ENCODE data around the gene MAJIN. TPM values are rescaled to one million over a fixed set of nuclear protein-coding genes. Genes with fewer than 3 reads are reported as not detected.

MAJIN gene
- total RNA-seq, 4 donors from 2014 or later = not detected

DNA sequence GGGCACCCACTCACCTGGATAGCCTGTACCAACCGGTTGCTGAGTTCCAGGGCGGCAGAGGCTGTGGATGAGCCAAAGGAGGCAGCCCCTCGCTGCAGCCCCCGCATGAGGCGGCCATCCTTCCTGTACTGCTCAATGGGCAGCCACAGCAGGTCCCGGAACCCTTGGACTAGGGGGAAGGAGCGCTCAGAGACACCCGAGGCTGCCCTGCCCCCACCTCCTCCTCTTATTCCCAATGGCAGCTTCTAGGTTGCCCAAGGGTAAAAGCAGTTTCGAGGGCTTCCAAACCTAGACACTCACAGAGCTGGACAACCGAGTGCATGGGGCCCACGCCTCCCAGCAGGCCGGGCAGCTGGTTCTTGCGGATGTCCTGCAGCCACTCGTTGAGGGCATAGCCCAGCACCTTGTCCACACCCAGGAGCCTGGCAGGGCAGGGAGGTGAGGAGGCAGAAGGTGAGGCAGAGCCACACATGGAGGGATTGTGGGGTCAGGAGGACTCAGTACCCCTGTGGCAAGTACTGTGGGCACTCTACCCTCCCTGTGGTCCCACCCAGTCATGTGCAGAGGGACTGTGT, 75.4 kb downstream of the MAJIN start:
- H3K27me3 ChIP-seq = no peaks in the 10 kb centered on the region
- H3K36me3 ChIP-seq = peaks cover 0 to 43% of the 10 kb centered on the region in 2 donors
- H3K4me3 ChIP-seq = no peak overlapping the region
- no peak for DNase-seq
- no peaks in the 10 kb centered on the region for H3K9me3 ChIP-seq
- intact Hi-C loops (cut with DNase I; ENCODE audit: low total_unique reads) = no loop called here
- TF ChIP-seq, protein P1, sequence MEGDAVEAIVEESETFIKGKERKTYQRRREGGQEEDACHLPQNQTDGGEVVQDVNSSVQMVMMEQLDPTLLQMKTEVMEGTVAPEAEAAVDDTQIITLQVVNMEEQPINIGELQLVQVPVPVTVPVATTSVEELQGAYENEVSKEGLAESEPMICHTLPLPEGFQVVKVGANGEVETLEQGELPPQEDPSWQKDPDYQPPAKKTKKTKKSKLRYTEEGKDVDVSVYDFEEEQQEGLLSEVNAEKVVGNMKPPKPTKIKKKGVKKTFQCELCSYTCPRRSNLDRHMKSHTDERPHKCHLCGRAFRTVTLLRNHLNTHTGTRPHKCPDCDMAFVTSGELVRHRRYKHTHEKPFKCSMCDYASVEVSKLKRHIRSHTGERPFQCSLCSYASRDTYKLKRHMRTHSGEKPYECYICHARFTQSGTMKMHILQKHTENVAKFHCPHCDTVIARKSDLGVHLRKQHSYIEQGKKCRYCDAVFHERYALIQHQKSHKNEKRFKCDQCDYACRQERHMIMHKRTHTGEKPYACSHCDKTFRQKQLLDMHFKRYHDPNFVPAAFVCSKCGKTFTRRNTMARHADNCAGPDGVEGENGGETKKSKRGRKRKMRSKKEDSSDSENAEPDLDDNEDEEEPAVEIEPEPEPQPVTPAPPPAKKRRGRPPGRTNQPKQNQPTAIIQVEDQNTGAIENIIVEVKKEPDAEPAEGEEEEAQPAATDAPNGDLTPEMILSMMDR (IDR thresholded peaks at IDR 0.05 in 4 of 5, conservative IDR thresholded peaks at IDR 0.05 in 1 of 5) = no peak
- H3K4me1 ChIP-seq = peaks cover 0 to 4% of the 10 kb centered on the region in 2 donors
- no peak for ATAC-seq
- no peak overlapping the region for H3K27ac ChIP-seq
- in situ Hi-C loops (cut with MboI; ENCODE audit: low sequenced_read_pairs in 4 of 4) = no loop called here

DNA sequence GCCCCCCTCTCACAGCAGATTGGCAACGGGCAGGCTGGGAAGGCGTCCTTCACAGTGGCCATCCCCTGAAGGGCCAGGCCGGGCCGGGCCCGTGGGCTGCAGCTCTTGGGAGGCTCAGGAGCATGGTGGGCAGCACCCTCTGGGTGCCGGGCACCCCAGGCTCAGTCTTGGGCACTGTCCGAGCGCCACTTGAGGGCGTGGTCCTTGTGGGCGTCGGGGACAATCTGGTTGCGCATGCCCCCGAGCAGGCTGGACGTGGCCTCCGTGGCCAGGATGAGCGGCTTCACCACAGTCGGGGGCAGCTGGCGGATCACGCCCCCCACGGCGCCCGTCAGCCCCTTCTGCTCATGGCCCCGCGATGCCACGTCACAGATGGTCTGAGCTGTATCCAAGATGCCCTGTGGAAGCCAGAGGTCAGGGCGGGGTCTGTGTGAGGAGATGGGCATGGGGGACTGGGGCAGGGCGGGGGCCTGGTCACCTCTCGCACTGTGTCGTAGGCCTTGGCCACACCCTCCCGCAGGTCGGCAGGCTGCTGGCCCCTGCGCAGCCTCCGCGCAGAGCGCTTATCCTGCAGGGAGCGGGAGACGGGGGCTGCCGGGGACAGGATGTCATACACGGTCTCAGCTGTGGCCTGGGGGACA, 77.0 kb downstream of the MAJIN start:
- Histone ChIP-seq H3K9me3 (no peaks in the 10 kb centered on the region), H3K27me3 (no peaks in the 10 kb centered on the region), H3K4me1 (peaks cover 0 to 4% of the 10 kb centered on the region in 2 donors), H3K36me3 (peaks cover 0 to 33% of the 10 kb centered on the region in 2 donors), H3K4me3 (no peak overlapping the region), H3K27ac (no peak overlapping the region)
- DNase-seq = no peak
- intact Hi-C loops (cut with DNase I; ENCODE audit: low total_unique reads) (loop anchor here (1.0 kb wide), 1 partner anchor 48 kb away; no protein-coding TSS in a partner anchor), in situ Hi-C loops (cut with MboI; ENCODE audit: low sequenced_read_pairs in 4 of 4) (loop anchor here in 3 of 4 donors (5.0 kb wide), 1 partner anchor 48 kb away; no protein-coding TSS in a partner anchor)
- TF ChIP-seq POLR2A (IDR thresholded peaks at IDR 0.05) = no peak
- TF ChIP-seq, protein P1 (IDR thresholded peaks at IDR 0.05 in 4 of 5, conservative IDR thresholded peaks at IDR 0.05 in 1 of 5) = no peak
- no peak for ATAC-seq

DNA sequence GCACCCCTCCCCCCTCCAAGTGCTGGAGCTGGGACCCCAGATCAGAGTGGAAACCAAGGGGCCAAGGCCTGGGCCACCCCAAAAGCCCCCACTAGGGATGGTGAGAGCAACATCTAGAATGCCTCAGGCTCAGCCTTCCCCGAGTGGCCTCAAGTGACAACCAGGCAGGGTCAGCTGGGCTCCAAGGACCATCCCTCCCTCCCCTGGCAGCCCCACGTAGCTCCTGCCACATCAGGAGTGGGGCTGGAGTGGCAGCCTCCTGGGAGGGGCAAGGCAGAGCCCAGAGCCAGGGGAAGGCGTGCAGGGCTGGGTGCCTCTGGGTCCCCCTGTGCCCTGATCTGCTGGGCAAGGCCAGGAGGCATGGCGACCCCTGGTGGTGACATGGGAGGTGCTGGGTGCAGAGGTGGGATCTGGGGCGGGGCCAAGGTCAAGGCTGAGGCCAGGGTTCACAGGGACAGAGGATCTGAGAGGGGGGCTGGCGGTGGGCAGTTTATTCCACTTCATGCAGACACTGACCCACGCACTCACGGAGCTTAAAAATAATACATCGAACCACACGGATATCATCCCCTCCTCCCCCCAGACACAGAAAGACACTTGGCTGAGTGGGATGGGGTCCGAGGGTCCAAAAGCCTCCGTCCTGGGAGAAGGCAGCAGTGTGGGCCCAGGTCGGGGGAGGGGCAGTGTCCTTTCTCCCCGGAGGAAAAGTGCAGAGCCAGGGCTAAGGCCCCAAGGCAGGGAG, 77.7 kb downstream of the MAJIN start:
- peaks cover 0 to 33% of the 10 kb centered on the region in 2 donors for H3K36me3 ChIP-seq
- peak; percentile 54 to 85 for ATAC-seq
- peak; percentile 51 to 76 for DNase-seq
- H3K4me3 ChIP-seq = no peak overlapping the region
- H3K9me3 ChIP-seq = no peaks in the 10 kb centered on the region
- no peak for TF ChIP-seq POLR2A (IDR thresholded peaks at IDR 0.05)
- TF ChIP-seq, protein P1 (IDR thresholded peaks at IDR 0.05 in 4 of 5, conservative IDR thresholded peaks at IDR 0.05 in 1 of 5) = peak; percentile 80 to 94 (median 90)
- no peaks in the 10 kb centered on the region for H3K27me3 ChIP-seq
- intact Hi-C loops (cut with DNase I; ENCODE audit: low total_unique reads) = loop anchor here (1.0 kb wide), 1 partner anchor 47 kb away; no protein-coding TSS in a partner anchor
- in situ Hi-C loops (cut with MboI; ENCODE audit: low sequenced_read_pairs in 4 of 4) = loop anchor here in 3 of 4 donors (5.0 kb wide), 1 partner anchor 47 kb away; no protein-coding TSS in a partner anchor
- H3K4me1 ChIP-seq = peaks cover 0 to 4% of the 10 kb centered on the region in 2 donors
- H3K27ac ChIP-seq = peak overlapping the region in 1 of 4 donors; percentile 18

- Histone ChIP-seq H3K4me1 (peaks cover under 1 to 4% of the 10 kb centered on the region in 2 donors), H3K4me3 (no peak overlapping the region), H3K36me3 (peaks cover 0 to 27% of the 10 kb centered on the region in 2 donors), H3K27me3 (no peaks in the 10 kb centered on the region), H3K9me3 (no peaks in the 10 kb centered on the region), H3K27ac (peak overlapping the region; percentile 15 to 54 (median 19))
- no peak for DNase-seq
- in situ Hi-C loops (cut with MboI; ENCODE audit: low sequenced_read_pairs in 4 of 4) = loop anchor here in 3 of 4 donors (5.0 kb wide), 1 partner anchor 46 kb away; no protein-coding TSS in a partner anchor
- no peak for ATAC-seq
- TF ChIP-seq, protein P1 (IDR thresholded peaks at IDR 0.05 in 4 of 5, conservative IDR thresholded peaks at IDR 0.05 in 1 of 5) = no peak
- TF ChIP-seq POLR2A (IDR thresholded peaks at IDR 0.05) = no peak
- intact Hi-C loops (cut with DNase I; ENCODE audit: low total_unique reads) = loop anchor here (1.0 kb wide), 1 partner anchor 46 kb away; no protein-coding TSS in a partner anchor
Observed at GRCh38 chr11:64893194-64894069, 78.5 kb downstream of the MAJIN start.
